Fibroblast of the aortic adventitia (primary cell): Measurements from ENCODE around the gene MGP. TPM values are rescaled to one million over a fixed set of nuclear protein-coding genes. Genes with fewer than 3 reads are reported as not detected.

Experiments used
- DNase-seq: peaks from one replicate; pipeline ENCODE4 v3.0.0-alpha.2; 2010; ENCODE audit warnings: low read depth
- H3K4me3 ChIP-seq: 2 replicates; pipeline ENCODE4 v1.5.1; 2011; ENCODE audit warnings: low read depth, mild to moderate bottlenecking, control low read depth, low read length, moderate library complexity
- CTCF ChIP-seq: IDR thresholded peaks from 2 replicates; pipeline ENCODE4 v1.5.1; 2011; ENCODE audit warnings: mild to moderate bottlenecking, low read length, control low read depth, inconsistent platforms; ENCODE audit not compliant: insufficient read depth
- total RNA-seq: library from RNA; depleted of rRNA; stranded (reverse); fragments of >200 nt; gene quantifications from 2 replicates; pipeline ENCODE4 v1.2.3, GENCODE V29; 2012; ENCODE audit warnings: low replicate concordance

The MGP gene
- total RNA-seq, 1 donor = 223 TPM

GRCh38 chr12:14846042-14846587 is 39.5 kb downstream of the MGP start:
- peak; percentile 27 for TF ChIP-seq CTCF
- no peak overlapping the region for H3K4me3 ChIP-seq
- peak; percentile 87 for DNase-seq

GRCh38 chr12:14845350-14845750 is 40.3 kb downstream of the MGP start:
- TF ChIP-seq CTCF = peak; percentile 70
- DNase-seq = peak; percentile 80
- no peak overlapping the region for H3K4me3 ChIP-seq

GRCh38 chr12:14844401-14844800 is 41.3 kb downstream of the MGP start:
- H3K4me3 ChIP-seq = no peak overlapping the region
- no peak for DNase-seq
- TF ChIP-seq CTCF = no peak

- peak within 1 kb of the TSS; percentile 0 for H3K4me3 ChIP-seq
- TF ChIP-seq CTCF = no peak
- peak; percentile 56 for DNase-seq
Measured at GRCh38 chr12:14843425-14843887, 42.2 kb downstream of the MGP start, which contains the start of gene ART4. Gene ART4 (minus strand): TSS chr12:14843526. CDS start chr12:14843113, 413 bp downstream.

GRCh38 chr12:14842315-14842714 is 43.3 kb downstream of the MGP start:
- DNase-seq = no peak
- no peak for TF ChIP-seq CTCF
- no peak overlapping the region for H3K4me3 ChIP-seq

GRCh38 chr12:14841761-14842160 is 43.9 kb downstream of the MGP start:
- TF ChIP-seq CTCF = no peak
- H3K4me3 ChIP-seq = peak overlapping the region; percentile 3
- DNase-seq = peak; percentile 63

GRCh38 chr12:14840616-14841015 is 45.0 kb downstream of the MGP start:
- DNase-seq = no peak
- H3K4me3 ChIP-seq = no peak overlapping the region
- no peak for TF ChIP-seq CTCF
